Stimulated activated CD4-positive, alpha-beta T cell treated with anti-CD3 and anti-CD28 coated beads, Interleukin-1b, Interleukin-23, amount 100 ng/mL, for 48 hours (primary cell): ENCODE measurements around the gene TFAP2A.

Experiments used
- DNase-seq: peaks from one replicate; pipeline ENCODE4 v3.0.0-alpha.2; 2020

Gene TFAP2A

DNA sequence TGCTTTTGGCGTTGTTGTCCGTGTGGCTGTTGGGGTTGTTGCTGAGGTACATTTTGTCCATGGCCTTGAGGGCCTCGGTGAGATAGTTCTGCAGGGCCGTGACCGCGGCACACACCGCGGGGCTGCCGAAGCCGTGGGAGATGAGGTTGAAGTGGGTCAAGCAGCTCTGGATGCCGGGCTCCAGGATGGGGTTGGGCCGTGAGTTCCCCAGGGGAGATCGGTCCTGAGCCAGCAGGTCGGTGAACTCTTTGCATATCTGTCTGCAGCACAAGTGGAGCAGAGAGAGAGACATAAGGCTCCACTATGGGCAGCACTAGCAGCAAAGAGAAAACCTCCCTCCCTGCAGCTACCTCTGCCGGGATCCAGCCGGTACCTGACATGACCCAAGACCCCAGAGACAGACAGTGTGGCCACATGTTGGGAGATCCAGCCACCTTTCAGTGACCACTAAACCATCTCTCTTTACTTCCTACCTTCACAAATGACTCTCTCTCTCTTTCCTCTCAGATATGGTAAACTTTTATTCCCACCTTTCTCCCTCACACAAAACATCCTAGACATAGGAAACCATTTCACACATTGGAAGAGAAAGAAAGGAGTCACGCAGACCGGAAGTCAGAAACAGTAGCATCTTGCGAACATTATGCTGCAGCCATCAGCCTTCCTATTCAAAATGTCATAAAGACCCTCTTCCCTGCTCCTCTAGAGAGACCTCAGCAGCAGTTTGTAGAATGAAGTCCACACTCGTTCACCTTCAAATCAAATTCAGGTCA is 16.2 kb downstream of the TFAP2A start:
- no peak for DNase-seq

DNA sequence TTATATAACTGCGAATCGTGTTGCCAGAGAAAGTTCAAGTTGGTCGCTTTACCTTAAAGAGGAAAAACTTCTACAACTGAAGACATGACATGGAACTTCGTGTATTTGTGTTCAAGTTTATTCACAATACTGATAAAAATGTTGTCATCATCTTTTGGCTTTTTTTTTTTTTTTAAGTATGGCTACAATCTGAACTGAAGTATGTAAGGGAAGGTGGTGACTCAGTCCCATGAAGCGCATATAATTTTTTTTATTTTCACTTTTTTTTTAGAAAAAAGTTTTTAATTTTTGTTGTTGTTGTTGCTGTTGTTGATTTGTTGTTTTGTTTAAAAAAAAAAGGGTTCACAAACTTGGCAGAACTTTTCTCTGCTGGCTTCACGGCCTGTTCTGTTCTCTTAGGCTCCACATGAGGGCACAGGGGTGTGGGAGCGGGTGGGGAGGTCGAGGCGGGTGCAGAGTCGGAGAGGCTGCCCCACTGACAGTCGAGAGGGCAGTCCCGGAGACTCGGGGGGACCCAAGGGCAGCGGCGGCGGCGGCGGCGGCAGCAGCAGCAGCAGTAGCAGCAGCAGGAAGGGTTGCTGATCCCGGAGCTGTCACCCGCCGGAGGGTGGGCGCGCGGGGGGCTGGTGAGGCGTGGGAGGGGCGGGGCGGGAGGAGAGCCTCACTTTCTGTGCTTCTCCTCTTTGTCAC is 17.0 kb downstream of the TFAP2A start:
- no peak for DNase-seq

DNA sequence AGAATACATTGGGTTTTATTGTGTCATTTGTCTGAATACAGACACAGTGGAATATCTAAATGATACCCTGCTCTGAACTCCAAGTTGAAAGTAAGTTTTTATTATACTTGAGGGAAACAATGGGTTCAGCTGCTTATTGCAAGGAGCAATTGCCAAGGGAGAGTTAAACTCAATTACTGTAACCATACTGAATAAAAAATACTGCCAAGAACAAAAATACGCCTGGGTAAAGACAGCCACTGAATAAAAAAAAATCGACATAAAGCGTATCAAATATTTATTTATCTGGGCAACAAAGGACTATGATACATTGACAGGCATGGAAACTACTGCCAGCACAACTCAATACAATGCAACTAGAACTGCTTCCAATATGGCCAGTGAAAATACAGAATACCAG is 18.1 kb downstream of the TFAP2A start:
- DNase-seq: no peak

DNA sequence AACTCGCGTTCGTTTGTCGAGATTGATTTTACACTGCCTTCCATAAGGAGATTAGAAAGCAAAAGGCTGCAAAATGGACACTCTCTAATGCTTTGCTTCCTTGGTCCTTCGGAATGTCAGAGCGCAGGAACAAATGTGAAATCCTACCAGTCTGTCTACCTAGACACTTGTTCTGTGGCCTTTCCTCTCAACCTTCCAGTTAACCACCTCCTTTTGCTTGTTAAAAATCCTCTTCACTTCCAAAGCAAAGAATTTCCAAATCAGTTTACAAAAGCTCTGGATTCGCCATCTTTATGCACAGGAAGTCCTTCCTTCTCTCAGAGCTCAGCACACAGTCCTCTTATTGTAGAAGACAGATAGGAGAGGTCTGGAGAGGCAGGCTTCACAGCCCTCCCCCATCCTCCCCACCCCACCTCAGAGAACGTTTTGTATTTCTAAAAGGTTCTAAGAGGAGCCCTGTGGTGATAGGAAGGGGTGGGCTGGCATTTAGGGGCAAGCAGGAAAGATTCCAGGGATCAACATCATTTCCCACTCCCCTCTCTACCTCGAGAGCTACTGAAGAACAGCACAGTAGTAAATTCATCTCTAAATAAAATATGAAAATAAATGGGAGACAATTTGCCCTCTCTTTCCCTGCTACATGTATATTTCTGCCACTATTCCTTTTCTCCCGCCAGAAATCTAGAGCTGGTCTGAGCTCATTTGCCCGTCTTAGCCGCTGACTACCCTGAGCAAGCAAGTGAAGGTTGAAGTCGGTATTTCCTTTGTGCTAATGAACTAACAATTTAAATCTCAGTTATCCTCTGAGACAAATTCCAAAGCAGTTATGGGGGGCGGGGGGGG is 18.9 kb downstream of the TFAP2A start:
- no peak for DNase-seq

DNA sequence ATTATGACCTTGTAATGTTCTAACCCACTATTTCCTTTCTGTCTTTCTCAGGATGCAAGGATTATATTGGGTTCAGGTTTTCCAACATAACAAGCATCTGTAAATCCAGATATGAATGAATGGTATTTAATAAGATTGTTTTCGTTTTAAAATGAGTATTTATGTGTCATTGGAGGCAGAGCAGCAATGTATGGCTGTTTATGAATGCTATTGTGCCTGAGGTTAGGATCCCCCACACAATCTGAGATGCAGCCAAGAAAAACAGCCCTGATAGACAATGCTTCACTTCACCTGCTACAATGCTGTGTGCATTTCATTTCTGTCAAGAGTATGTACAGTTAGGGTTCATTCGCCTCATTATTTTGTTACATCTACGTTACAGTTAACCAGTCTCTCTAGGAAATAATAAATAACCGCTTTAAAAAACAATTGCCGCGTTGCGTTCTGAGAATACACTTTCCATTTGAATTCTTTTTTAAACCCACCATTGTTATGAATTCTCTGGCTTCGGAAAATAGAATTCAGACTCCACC is 19.6 kb downstream of the TFAP2A start:
- no peak for DNase-seq

DNA sequence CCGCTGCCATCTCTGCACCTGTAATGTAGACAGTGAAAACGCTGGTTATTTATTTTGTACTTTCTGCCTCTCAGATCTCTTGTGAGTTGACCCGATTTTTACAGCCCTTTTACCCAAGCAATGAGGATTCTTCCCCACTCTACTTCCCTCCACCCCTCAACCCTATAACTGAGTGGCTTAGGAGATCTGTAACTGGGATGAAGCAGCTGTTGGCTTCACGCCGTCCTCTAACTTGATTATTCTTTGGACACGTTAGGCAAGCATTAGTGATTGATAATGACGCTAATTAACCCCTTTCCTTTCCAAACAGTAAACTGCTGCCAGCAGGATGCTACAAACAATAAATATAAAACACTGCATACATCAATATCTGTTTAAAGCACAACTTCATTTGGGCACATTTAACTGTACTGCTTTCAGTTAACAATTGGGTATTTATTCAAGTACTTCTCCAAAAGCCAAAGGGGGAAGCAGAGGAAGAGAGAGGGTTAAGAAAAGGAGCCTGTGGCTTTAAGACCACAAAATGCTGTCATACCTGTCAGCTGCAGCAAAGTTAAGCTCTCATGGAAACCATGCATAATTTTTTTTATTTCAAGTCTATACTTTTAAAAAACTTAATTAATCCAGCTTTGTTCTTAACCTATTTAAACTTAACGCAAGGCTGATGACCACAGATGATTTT is 21.2 kb downstream of the TFAP2A start:
- DNase-seq: no peak

DNA sequence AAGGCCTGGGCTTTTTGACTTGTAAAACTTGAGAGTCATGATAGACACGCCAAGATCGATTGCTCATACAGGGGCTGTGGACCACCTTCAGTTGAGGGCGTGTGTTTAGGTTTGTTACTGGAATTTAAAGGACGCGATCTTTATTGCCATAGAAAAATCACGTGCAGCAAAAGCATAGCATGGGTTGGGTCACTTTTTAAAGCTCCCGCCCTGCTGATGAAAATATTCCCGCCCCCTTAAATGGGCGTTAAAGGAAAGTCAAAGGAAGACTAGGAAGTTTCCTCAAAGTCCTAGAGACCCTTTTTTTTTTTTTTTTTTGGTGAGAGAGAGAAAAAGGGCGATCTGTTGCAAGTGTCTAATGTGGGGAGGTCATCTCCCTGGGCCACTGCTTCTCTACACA is 23.1 kb downstream of the TFAP2A start:
- no peak for DNase-seq

DNA sequence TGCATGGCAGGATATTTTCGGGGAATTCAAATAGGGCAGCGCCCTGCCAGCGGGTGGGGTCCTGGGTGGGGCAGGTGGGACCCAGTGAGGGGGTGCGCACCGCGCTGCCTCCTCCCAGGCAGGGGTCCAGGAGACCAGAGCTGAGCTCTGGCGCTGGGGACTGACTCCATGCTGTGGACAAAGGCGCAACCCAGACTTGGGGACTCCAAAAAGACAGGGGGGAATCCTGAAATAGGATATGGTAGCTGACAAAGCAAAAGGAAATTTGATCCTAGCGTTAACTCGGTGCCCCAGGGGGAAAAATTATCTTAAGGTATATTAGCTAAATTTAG is 23.6 kb downstream of the TFAP2A start:
- DNase-seq: no peak

DNA sequence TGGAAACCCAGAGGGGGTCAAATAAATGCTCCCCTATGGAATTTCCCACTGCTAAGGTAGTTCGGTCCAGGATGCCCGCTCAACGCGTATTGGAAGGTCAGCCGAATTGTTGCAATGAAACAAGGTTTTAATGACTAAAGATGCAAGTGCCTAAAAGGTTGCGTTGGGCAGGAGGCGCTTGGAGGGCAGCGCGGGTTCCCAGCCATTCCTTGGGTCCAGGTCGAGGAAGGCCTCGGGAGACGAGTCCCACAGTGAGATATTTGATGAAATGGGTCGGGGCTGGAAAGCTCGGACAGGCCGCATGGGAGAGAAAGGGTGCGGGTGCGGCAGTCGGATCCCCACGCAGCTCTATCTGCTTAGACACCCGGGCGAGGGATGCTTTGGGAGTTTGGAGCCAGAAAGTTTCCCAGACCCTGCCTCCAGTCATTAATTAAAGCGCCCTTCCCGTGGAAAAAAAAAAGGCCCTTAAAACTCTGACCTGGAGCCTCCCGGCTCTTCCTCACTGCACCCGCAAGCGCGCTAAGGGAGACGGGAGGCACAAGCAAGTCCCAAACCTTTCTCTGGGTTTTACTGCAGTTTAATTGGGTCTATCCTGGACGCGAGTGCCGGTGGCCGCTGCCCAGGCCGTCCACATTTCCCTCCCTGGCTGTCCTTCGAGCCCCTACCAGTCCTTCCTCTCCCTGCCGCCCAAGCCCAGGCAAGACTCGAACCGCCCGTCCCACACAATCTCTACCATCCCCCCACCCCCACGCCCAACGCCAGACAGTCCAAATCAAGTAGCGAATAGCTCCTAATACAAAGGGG is 24.2 kb downstream of the TFAP2A start:
- no peak for DNase-seq

DNA sequence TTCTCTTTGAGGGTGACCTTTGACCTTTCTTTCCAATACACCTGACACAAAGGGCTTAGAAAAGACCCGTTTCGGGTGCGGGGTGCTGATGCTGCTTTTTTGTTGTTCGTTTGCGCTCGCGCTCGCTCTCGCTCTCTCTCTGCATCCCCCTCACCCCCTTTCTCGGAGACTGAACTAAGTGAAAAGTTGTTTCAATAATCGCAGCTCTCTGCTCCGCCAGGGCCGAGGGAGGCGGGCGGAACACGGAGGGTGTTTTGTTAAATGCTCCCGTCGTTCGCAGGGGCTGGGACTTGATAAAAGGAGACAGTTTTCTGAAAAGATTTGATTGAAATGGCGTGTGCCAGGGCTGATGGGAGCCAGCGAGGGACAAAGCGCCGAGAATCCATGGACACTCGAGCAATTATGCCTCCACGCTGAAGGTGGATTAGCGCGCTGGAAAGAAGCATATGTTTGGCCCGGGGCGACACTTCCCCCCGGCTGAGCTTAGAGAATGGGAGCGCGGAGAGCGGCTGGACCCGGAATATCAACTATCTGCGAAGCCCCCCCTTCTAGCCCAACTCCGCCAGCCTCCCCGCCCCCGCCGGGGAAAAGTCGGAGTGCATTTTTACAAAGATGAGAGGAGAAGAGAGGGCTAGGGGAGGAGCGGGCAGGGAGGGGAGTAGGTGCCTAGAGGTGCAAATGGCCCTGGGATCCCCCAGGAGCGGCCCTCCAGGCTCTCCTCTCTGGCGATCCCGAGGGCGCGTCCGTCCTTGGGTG is 25.0 kb downstream of the TFAP2A start:
- no peak for DNase-seq

DNA sequence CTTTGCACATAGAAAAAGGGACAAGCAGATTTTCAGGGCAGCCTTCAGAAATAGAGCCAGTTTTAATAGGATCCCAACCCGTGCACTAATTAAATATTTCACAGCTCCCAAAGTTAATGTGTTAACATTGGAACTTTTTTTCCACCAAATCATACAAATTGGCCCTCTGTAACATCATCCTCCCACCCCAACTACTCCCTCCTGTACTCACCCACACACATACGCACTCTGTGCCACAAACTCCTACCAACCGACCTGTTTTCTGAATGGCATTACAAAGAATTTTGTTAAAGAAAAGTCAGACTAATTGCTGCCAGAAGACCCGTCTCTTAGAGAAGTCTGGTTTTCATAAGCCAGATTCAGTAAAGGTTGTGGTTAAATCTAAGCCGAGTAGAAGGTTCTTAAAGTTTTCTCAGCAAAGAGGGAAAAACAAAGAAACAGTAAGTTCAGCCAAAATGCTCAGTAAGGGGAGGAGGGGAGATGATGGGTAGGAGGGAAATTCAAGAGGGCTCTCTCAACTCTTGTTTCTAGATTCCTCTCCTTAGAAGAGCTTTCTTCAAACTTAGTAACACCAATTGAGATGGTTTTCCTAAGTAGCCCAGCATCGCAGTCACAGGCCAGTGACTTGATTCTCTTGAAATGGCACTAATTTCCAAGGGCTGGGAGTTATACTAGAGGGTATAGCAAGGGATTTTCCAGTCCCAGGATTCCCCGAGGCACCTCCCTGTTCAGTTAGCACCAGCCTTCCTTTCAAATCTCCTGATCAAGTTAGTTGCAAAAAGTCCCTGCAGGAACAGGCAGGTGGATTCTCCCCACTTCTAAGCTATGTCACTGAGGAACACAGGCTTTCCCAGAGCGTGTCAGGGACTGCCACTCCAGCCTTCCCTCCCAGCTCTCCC is 27.9 kb downstream of the TFAP2A start:
- DNase-seq: no peak

DNA sequence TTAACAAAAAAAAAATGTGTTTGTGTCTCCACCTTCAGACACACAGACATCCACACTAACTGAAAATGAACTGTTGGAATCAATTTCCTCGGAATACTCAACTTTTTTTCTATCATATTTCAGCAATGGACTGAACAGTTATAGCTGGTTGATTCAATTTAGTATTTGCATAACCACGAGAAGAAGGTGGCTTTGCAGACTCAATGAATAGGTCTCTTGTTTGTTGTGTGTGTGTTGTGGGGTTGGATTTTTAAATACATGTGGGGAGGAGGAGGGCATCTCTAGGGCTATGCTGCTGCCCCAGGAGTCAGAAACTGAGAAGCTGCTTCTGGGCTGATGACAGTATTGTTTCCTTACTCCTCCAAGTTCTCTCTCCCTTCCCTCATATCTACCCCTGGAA is 28.7 kb downstream of the TFAP2A start:
- no peak for DNase-seq

DNA sequence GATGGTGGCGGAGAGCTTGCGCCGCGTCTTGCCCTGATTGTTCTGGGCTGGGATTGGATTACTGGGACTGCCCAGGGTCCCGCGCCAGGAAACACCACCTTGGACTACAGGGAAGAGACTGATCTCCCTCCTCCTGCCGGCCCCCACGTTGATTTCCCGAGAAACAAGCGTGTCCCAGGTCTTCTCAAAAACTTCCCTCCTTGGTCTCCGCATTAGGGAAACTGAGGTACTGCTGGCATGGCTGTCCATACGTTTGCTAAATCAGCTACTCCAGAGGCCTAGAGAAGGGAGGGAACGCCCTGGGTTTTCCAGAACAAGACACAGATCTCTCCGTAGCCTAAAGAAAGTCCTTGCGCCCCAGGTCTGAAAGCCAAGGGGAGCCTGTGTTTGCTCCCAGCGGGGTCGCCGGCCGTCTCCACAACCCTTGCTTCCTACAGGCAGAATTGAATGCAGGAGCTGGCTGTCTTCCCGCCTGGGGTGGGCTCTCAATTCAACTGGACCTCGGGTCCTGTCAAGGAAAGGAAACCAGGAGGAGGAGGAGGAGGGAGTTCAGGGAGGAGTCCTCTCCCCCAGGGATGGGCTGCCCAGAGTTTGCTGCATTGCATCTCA is 29.2 kb downstream of the TFAP2A start:
- DNase-seq: no peak

DNA sequence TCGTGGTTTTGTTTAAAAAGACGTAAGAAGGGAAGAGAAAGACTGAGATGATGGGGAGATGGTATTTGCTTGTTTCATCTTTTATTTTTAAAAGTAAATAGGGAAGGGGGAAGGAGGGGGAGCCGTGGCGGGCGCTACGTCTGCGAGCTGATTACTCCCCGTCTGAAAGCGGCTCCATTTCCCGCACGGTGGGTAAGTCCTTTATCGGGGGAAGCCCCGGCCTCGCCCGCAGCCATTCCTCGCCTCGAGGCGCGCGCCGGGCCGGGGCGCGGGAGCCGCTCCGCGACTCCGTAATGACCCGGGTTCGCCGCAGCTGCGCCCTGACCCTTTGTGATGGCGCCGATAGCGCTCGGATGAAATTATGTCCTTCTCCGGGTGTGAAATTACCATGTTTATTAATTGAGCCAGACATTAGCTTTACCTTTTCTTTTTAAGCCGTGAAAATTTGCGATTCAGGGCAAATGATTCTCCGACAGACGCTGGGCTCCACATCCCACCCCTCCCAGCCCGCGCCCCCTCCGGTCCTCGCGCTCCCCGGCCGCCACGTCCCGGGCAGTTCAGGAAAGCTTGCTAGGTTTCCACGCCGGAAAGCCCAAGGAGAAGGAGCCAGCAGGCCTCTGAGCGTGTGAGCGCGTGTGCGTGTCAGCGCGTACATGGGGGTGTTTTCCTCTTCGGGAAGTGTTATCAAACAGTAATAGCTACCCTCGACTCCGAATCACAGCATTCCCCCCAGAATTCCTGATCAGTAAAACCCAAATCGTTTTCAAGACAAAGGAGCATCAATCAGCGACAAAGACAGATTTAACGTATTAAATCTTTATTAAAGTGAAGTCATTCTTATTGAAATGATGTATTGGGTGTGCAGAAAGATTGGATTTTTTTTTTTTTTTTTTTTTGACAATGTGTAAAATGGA is 30.0 kb downstream of the TFAP2A start:
- DNase-seq: no peak

DNA sequence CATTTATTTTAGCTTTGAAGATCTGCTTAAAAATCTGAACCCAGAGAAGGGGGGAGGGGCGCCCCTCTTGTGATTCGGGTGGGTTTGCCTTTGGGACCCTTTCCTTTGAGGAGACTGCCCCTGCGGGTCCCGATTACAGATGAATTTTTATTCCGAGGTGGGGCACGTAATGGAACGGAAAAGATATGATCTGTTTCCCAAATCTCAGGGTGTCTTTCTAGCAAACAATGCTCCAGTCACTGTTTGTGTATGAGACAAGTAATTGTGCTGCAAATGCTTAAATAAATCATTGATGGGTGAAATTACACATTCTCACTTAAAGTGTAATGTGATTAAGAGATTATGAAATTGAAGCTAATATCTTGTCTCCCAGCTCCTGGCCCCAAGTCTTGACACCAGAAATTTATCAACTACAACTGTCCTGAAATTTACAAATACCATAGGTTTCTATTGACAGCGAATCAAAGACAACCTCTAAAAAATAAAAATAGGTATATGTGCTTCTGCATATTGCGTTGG is 30.7 kb downstream of the TFAP2A start:
- no peak for DNase-seq

DNA sequence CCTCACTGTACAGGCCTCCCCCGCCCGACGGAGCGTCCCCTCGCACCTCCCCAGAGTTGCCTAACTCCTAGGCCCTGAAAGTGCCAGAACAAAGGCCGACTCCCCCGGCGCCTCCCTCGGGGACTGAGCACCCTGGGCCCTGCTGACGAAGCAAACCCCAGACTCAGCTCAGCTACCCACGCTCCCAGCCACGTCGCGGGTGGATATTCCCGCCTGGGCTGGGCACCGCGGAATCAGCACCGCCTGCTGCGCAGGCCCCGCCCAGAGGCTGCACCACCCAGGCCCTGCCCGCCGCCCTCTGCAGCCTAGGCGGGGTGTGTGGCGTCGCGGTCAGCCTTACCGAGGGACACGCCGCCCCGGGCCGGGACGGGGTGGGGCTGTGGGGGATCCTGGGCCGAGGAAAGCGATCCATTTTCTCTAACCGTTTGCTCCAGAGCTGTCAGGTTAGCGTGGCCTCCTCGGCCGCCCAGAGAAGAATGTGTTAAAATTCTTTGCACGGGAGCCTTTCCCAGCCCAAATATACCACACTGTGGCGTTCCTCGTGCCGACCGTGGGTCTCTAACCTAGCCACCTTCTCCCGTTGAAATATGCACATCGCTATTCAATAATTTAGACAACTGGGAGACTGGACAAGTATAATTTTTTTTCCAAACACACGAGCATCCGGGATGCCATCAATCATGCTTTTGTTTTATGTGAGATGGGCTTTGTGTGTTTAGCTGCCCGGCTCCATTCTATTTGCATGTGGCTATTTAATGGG is 31.4 kb downstream of the TFAP2A start:
- no peak for DNase-seq

DNA sequence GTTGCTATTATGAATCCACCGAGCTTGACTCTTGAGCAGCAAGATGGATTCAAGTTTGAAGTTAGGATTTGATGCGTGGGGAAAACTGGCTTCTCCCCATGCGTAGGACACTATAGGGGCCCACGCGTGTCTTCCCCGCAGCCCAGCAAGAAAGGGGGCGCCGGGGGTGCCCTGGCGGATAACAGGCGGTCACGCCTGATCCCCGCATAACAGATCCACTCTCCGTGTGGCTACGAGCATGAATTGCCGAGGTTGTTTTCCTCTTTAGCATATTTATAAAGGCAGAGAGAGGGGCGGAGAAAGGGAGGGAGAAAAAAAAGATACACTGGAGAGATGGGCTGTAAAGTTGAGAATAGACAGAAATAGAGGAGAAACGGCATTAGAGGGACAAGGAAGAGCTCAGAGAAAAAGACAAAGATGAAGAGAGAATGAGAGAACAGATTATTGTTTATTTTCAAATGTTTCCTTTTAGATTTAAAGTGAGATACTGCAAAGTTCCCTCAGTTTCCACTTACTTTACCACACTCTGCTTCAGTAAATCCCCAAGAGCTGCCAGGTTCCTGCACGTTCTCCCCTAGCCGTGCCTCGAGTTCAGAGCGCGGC is 32.0 kb downstream of the TFAP2A start:
- DNase-seq: no peak
